SW 1271 (cell line): Measurements from ENCODE around the gene TNFSF9.
"Not testable (repeated sequence)": the region's sequence is repeated elsewhere in the genome, so short reads cannot be mapped to it uniquely, and the experiment has no call there.

Source experiments
- DNase-seq, 2 experiments: peaks; one replicate each; lab custom pipeline; 2025; lab: John Stamatoyannopoulos, UW

Gene TNFSF9

GRCh38 chr19:6532244-6532999 lies 1.6 kb downstream of the TNFSF9 start:
- DNase-seq, result no peak

DNA sequence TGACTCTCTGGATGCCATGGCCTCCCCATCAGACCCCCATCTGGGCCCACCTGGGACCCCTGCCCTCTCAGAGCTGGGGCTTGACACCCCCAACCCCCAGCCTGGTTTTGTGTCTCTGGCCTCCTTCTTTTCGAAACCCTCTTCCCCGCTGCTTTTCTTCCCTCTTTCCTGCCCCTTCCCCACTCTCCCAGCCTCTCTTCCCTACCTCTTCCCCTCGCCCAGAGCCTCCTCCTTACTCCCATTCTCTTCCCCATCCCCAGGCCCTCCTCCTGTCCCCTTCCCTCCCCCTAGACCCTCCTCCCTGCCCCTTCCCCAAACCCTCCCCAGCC lies 2.1 kb downstream of the TNFSF9 start:
- no peak for DNase-seq

DNA sequence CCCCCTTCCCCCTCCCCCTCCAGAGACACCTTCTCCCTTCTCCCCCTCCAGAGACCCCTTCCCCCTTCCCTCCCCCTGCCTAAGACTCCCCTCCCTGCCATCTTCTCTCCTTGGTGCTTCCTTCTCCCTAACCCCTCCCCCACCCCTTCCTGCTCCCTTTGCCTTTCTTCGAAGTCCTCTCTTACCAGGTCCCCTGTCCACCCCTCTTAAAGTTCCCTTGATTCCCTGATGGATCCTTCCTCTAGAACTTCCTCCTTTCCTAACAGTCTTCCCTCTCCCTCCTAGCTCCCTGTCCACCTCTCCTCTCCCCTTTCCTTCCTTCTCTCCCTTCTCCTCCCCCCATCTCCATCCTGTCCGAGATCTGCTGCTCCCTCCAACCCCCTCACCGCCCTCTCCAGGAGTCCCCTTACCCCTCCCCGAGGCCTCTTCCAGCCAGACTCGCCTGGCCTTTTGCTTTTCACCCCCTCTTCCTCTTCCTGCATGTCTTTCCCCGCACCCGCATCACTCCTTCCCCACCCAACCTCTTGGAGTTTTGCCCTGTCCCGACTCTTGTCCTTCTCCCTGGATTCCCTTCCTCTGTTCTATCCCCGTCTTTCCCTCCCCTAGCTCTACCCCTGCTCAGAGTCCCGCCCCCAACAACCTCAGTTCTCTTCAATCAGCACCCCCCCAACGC lies 3.1 kb downstream of the TNFSF9 start:
- no peak for DNase-seq

DNA sequence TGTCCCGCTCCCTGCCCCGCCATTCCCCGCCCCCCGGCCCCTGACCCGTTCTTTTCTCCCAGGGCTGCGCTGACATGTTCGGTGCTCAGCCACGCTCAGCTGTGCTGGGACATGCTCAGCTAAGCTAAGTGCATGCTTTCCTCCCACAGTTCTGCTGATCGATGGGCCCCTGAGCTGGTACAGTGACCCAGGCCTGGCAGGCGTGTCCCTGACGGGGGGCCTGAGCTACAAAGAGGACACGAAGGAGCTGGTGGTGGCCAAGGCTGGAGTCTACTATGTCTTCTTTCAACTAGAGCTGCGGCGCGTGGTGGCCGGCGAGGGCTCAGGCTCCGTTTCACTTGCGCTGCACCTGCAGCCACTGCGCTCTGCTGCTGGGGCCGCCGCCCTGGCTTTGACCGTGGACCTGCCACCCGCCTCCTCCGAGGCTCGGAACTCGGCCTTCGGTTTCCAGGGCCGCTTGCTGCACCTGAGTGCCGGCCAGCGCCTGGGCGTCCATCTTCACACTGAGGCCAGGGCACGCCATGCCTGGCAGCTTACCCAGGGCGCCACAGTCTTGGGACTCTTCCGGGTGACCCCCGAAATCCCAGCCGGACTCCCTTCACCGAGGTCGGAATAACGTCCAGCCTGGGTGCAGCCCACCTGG lies 3.7 kb downstream of the TNFSF9 start:
- no peak for DNase-seq

DNA sequence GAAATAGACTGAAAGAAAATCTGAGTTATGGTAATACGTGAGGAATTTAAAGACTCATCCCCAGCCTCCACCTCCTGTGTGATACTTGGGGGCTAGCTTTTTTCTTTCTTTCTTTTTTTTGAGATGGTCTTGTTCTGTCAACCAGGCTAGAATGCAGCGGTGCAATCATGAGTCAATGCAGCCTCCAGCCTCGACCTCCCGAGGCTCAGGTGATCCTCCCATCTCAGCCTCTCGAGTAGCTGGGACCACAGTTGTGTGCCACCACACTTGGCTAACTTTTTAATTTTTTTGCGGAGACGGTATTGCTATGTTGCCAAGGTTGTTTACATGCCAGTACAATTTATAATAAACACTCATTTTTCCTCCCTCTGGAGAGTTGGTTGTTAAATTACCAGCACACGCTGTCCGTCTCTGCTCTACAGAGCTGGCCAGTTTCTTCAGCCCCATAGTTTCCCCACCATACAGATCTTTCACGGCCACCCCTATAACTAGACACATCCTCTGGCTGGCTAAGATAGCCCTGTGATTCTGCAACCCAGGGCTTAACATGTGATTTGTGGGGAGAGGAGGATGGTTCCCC lies 4.8 kb downstream of the TNFSF9 start:
- no peak for DNase-seq

DNA sequence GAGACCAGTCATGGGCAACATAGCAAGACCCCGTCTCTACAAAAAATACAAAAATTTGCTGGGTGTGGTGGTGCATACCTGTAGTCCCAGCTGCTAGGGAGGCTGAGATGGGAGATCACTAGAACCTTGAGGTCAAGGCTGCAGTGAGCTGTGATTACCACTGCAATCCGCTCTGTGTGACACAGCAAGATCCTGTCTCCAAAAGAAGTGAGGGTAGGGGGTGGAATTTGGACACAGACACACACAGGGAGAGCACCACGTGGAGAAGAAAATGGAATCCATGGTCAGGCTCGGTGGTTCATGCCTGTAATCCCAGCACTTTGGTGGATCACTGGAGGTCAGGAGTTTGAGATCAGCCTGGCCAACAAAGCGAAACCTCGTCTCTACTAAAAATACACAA lies 8.7 kb downstream of the TNFSF9 start:
- no peak for DNase-seq

GRCh38 chr19:6540918-6541689 lies 10.3 kb downstream of the TNFSF9 start:
- no peak for DNase-seq

DNA sequence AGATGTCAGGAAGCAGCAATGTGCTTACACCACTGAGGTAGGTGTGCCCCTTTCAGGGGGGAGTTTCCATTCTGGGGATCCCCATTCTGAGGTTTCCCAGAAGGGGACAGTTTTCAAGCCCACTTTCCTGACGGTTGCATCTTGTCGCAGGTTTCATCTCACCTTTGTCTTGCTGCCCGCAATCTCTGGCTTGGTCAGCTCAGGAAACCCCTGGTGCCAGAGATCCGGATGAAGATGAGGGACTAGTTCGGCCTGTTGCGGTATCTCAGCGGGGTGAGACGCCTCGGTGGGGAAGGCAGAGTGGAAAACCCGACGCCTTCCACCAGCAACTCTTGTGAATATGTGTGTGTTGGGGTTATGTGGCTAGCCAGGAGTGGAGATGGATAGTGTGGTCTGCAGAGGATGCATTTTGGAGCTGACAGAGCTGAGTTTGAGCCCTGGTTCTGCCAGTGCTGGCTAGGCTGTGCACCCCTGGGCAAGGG lies 13.1 kb downstream of the TNFSF9 start:
- DNase-seq, result no peak

DNA sequence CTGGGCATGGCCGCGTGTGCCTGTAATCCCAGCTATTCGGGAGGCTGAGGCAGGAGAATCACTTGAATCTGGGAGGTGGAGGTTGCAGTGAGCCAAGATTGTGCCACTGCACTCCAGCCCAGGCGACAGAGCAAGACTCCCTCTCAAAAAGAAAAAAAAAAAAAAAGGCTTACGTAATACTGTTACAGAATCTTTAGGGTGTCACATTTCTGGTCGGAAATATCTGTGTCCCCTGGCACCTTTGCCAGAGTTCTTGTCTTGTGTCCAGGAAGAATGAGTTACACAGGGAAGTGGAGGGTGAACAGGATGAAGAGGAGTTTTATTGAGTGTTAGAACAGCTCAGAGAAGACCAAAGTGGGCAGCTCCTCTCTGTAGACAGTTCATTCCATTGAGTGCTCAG lies 19.9 kb downstream of the TNFSF9 start:
- not testable (repeated sequence) for DNase-seq

GRCh38 chr19:6551091-6551490 lies 20.3 kb downstream of the TNFSF9 start:
- no peak for DNase-seq

DNA sequence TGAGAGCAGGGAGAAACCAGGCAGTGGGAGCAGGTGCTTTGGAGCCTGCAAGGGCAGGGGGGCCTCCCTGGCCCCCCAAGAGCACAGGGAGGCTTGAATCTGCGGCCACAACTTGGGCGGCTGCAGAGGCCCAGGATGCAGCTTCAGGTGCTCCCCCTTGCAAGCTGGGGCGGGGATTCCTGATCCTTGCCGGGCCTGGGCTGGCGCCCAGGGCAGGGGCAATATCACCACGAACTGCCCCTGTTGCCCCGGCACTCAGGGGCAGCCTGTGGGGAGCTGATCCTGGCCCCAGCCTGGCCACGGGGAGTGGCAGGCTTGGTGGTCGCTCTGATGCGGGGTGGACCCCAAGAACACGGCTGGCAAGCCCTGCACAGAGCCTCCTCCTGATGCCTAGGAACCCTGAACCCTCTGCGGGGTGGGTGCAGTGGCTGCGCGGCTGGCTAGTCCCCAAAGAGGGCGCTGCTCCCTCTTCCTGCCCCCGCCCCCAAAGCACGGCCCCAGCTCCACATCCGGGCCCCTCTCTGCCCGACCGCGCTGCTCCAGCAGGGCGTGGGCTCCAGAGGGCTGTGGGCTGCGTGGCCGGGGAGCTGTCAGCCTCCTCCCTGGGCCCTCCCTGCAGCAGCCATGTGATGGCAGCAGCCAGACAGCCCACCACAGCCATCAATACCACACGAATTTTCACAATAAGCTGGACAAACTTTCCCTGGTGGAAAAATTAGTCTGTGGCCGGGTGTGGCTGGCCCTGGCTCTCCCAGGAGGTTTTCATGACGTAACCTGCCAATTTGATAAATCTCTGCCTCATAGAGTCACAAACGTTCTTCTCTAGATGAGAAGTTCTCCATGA lies 21.0 kb downstream of the TNFSF9 start:
- DNase-seq, result no peak

DNA sequence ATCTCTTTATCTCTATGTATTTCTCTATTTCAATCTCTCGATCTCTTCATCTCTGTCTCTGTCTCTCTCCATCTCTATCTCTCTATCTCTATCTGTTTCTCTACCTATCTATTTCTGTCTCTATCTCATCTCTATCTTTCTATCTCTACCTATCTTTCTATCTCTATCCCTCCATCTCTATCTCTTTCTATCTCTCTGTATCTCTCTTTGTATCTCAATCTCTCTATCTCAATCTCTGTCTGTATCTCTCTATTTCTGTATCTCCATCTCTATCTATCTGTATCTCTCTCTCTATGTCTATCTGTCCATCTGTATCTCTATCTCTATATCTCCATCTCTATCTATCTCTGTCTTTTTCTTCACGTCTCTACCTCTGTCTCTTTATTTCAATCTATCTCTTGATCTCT lies 25.2 kb downstream of the TNFSF9 start:
- DNase-seq, result no peak

- DNase-seq, result no peak
Measured at GRCh38 chr19:6556480-6557195, 25.8 kb downstream of the TNFSF9 start.

- not testable (repeated sequence) for DNase-seq
Measured at GRCh38 chr19:6562437-6562836, 31.6 kb downstream of the TNFSF9 start.

DNA sequence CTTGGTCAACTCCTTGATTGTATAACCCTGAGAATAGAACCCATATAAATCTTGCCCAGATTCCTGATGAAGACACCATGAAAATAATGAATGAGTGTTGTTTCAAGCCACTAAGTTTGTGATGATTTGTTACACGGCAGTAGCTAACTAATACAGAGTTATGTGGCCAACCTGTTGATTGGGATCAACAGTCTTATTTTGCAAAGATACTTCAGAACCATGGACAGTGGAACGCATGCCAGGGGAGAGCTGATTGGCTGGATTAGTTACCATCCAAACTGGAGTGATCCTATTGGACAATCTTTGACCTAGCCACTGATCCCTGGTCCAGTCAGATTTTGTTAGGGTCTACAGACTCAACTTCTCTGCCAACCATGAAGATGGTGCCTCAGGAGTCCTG lies 33.6 kb downstream of the TNFSF9 start:
- no peak for DNase-seq

- not testable (repeated sequence) for DNase-seq
Measured at GRCh38 chr19:6566727-6567126, 35.9 kb downstream of the TNFSF9 start.

GRCh38 chr19:6568010-6568526 lies 37.2 kb downstream of the TNFSF9 start:
- no peak for DNase-seq

DNA sequence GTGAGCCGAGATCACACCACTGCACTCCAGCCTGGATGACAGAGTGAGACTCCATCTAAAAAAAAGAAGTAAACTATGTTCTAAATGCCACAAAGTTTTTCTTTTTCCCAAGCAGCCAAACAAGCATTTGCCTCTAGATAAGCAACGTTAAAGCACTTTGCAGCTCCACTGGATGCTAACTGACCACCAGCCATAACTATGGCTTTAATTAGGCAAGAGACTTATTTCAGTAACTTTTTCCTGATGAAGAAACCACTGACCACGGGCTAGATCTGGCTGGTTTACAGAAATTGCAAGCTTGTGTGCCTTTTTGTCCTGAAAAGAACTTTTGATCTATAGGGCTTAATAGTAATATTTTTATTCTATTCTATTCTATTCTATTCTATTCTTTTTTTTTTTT lies 38.0 kb downstream of the TNFSF9 start:
- DNase-seq, result no peak

DNA sequence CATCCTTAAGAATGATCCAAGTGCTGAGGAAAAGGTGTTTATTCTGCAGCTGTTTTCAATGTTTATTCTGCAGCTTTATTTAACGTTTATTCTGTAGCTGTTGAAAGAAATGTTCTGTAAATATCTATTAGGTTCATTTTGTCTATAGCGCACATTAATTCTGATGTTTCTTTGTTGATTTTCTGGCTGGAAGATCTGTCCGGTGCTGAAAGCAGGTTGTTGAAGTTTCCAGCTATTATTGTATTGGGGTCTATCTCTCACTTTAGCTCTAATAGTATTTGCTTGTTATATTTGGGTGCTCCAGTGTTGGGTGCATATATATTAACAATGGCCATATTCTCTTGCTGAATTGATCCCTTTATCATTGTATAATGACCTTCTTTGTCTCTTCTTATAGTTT lies 39.9 kb downstream of the TNFSF9 start:
- DNase-seq, result no peak

GRCh38 chr19:6571167-6571566 lies 40.3 kb downstream of the TNFSF9 start:
- no peak for DNase-seq
